DMS153 treated with DMSO at 0.1 percent for 48 hours (cell line): ENCODE measurements around the gene VSIG10L.

Experiments
- DNase-seq: peaks from one replicate; lab custom pipeline; 2025; ENCODE audit not compliant: unreplicated experiment; lab: John Stamatoyannopoulos, UW

VSIG10L gene

DNA sequence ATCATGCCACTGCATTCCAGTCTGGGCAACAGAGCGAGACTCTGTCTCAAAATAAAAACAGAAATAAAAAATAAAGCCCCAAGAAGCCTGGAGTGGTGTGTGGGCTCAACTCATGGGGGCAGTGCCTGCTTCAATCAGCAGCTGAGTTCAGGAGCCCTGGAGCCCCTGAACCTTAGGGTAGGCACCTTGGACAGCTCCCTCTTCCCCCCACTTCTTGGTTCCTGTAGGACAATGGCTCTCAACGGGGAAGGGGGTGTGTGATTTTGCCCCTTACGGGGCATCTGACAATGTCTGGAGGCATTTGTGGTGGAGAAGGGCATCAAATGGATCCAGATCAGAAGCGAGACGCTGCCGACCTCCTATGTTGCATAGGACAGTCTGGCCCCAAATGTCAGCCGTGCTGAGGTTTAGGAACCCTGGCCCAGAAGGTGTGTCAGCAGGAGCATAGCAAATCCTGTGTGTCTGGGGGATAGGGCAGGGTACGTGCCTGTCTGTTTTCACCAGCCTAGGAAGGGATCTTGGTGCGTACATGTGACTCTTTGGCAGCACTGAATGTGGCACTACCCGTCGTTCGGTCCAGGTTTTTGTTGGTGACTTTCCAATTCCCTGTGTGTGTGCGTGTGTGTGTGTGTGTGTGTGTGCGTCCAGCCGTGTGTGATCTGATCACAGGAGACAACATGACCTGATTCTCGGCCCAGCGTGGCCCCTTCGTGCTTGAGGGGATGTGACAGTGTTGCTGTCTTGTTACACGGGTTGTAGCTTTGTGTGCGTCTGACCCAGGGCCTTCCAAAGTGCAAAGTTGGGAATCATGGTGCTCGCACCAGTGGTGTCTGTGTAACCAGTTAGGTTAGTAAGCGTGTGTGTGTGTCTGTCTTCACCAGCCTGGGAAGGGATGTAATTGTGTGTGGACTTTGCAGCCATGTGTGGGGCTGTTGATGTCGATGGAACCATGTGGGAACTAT, 23.0 kb downstream of the VSIG10L start:
- DNase-seq, result no peak

GRCh38 chr19:51317968-51318367, 24.0 kb downstream of the VSIG10L start:
- no peak for DNase-seq

DNA sequence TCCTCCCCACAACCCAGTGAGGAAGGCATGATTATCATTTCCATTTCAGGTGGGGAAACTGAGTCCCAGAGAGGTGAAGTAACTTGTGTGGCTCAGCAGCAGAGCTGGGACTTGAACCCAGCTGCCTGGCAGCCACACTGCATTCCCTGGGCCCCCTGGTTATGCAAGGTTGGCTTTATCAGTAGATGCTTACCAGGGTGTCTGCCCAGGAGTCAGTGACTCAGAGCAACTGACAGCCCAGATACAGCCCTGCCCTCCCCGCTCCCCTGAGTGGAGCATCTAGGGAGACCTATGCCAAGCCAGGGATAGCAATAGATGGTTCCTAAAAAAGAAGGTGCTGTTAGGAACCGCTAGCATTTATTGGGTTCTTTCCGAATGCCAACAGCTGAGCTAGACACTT, 24.6 kb downstream of the VSIG10L start:
- DNase-seq, result no peak

GRCh38 chr19:51316688-51317087, 25.3 kb downstream of the VSIG10L start:
- DNase-seq, result no peak

DNA sequence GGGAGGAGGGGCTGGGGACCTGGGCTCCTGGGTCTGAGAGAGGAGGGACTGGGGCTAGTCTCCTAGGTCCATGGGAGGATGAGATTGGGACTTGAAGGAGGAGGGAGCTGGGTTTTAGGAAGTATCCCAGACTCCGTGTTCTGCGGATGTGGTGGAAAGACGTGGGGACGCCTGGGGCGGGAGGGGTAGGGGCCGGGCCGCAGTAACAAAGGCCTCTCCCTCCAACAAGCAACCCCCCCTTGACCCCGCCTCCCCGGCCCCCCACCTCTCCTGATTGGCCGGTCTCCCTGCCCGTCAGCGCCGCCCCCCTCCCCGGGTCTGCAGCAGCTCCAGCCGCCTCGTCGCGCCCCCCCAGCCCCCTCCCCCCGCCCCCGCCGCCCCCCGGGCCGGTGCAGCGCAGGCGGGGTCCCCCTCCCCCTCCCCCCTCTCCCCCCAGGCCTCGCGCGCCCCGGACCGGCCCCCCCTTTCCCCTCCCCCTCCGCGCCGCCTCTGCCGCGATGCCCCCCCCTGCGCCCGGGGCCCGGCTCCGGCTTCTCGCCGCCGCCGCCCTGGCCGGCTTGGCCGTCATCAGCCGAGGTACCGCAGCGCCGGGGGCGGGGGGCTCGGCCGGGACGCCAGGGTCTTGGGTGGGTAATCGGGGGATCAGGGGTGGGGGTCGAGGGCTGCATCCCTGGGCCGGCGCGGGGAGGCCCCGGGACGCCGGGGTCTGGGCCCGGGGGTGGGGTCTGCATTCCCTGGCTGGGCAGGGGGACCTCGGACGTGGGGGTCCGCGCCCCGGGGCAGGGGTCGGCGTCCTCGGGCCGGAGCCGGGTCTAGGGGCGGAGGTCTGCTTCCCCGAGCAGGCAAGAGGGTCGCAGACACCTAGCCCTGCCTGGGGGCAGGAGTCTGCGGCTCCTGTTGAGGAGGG, 30.3 kb downstream of the VSIG10L start, which contains the start of gene IGLON5:
Gene IGLON5, plus strand, starts transcription at position 294 of the 907 bp plus-strand sequence. Its CDS starts 204 bp downstream, at position 498.
- DNase-seq, result no peak

DNA sequence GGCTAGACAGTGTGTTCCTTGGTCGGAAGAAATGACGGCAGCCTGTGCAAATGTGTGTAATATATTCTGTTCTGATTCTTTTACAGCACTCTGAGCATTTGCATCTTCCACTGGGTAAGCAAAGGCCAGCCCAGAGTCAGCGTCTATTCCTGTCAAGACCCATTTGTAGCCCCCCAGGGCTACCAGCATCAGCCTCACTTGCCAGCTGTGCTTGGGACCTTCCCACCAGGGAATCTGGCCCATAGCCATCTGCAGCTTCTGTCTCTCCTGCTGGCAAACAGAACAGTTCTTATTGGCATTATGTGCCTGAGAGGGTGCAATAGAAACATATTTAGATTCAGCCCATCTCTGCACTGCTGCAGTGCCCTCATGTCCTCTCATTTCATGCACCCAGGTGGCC, 36.5 kb downstream of the VSIG10L start:
- DNase-seq, result no peak

DNA sequence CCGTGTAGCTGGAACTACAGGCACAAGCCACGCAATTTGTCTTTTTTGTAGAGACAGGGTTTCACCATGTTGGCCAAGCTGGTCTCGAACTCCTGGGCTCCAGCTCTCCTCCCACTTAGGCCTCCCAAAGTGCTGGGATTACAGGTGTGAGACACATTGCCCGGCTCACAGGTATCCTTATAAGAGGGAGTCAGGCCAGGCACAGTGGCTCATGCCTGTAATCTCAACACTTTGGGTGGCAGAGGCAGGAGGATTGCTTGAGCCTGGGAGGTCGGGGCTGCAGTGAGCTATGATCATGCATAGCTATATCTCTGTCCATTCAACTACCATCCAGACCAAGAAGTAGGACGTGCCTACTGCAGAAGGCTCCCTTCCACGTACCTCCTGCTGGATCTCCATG, 40.7 kb downstream of the VSIG10L start:
- DNase-seq, result no peak

- DNase-seq, result no peak
These were observed 44.5 kb downstream of the VSIG10L start for GRCh38 chr19:51297406-51297805.

GRCh38 chr19:51296336-51297093, 45.4 kb downstream of the VSIG10L start:
- DNase-seq, result no peak

DNA sequence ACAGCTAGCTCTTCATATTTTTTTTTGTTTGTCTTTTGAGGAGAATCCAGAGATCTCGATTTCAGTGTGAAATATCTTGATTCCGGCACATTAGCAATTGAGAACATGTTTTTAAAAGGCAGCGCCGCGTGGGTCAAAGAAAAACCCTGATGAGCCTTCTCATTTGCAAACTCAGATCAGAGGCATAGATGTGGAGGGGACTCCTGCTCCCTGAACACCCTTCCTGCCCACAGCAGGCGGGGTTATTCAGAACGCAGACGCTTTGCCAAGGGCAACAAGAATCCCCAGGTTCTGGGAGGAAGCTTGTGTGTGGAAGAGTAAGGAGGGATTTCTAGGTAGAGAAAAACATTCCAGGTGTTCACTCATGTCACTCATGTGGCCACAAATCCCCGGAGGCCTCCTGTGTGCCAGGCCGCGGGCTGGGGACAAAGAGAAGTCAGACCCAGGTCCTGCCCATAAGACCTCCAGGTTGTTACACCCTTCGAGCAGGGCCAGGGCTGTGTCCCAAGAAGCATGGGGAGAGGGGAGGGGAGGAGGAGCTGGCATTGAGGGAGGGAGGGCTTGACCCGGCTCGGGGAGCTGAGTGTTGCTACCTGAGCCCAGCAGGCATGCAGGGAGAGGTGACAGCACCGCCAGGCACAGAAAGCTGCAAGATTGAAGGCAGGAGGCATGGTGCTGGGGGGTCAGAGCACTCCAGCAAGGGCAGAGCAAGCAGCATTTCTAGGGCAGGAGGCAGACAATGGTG, 46.4 kb downstream of the VSIG10L start:
- DNase-seq, result no peak

DNA sequence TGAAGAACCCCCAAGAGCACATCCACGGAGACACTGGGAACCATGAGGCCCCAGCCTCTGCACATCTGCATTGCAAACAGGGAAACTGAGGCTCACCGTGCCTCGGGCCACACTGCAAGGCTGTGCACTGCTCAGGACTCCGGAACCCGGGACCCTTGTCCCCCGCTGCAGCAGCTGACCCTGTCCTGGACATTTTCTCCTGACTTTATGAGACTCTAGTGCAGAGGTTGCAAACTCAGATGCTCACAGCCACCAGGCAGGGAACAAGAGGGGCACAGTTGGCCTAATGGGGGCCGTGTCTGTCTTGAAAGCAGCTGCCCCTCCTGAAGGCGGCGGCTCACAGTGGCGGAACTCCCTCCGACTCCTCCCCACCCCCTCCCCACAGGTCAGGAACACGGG, 47.0 kb downstream of the VSIG10L start:
- no peak for DNase-seq

GRCh38 chr19:51294211-51294976, 47.5 kb downstream of the VSIG10L start:
- no peak for DNase-seq

DNA sequence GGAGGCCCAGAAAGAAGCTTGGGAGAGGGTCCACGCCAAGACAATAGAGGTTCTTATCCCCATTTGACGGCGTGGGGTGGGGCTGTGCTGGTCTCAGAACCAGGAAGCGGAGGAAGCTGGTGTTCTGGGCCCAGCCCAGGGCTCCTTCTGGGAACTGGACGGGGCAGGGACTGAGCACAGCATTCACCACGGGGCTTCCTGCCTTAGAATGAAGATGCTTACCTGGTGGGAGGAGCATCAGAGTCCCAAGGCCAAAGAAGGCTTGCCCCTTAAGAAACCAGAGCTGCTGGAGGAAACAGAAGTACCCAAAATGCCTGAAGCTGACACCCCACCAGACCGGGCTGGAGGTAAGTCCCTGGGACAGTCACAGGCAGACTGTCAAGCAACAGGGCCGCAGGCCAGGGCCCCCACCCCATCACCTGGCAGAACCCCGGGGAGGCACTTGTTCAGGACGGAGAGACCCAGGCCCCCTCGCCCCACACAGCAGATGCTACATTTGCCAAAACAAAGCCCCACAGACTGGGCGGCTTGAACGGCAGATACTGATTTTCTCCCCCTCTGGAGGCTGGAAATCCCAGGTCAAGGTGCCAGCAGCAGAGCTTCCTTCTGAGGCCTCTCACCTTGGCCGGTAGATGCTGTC, 48.2 kb downstream of the VSIG10L start:
- DNase-seq, result no peak

DNA sequence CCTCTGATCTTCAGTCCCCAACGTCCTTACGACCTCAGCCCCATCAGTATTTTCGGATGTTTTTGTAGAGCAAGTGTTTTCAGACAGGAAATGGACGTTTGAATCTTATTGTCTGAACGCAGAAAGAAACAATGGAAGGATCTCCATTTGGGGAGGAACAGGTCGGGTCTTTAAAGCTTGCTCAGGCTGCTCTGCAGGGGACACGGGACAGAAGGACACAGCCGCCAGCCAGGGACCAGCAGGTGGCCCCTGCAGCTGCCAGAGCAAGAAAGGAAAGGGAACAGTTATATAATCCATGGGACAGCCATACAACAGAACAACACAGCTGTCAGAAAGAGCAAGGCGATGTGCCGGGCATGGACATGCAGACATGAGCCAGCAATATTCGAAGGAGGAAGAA, 49.0 kb downstream of the VSIG10L start:
- DNase-seq, result no peak

DNA sequence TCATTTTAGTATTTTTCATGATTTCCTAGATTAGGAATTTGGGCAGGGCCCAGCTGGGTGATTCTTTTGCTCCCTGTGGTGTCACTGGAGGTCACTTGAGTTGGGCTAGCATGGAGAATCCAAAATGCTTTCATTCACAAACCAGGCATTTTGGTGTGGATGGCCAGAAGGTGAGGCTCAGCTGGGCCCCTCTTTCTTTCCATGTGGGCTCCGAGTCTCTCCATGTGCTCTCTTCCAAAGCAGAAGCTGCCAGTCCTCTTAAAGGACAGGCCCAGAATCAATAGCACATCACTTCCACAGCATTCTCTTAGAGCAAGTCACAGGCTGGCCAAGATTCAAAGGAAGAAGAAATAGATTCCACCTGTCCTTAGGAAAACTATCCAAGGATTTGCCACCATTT, 52.3 kb downstream of the VSIG10L start:
- DNase-seq, result no peak

- DNase-seq, result no peak
These were observed 56.3 kb downstream of the VSIG10L start for GRCh38 chr19:51285682-51286081.

GRCh38 chr19:51282335-51282734, 59.6 kb downstream of the VSIG10L start:
- DNase-seq, result no peak
